Motor neuron (in vitro differentiated cells): Measurements from ENCODE around the gene PIK3R3. TPM values are rescaled to one million over a fixed set of nuclear protein-coding genes. Genes with fewer than 3 reads are reported as not detected.

Experiments
- ATAC-seq, 8 experiments: fragments of 200-7000 bp; cut with Tn5 transposase; replicated peaks in 6 of 8; 2 replicates each; pipeline ENCODE4 v1.8.0; 2021; ENCODE audit warnings: mild to moderate bottlenecking in 8 of 8, moderate library complexity in 8 of 8
- H3K27ac ChIP-seq, 2 donors: fragments of 250-450 bp; sonication (Bioruptor Pico); 2 replicates each; pipeline ENCODE4 v1.9.0; 2021; ENCODE audit warnings: antibody characterized with exemption in 2 of 2, mild to moderate bottlenecking in 2 of 2, moderate library complexity in 1 of 2
- H3K4me1 ChIP-seq, 2 donors: fragments of 250-450 bp; sonication (Bioruptor Pico); replicated peaks in 1 of 2; 2 replicates each; pipeline ENCODE4 v1.6.1; 2021; ENCODE audit warnings: antibody characterized with exemption in 2 of 2, mild to moderate bottlenecking in 2 of 2, moderate library complexity in 1 of 2
- H3K4me3 ChIP-seq, 5 donors: fragments of 250-450 bp; sonication (Bioruptor Pico); 2 replicates each; pipeline ENCODE4 v1.9.0; 2021; ENCODE audit warnings: antibody characterized with exemption in 5 of 5, mild to moderate bottlenecking in 5 of 5, moderate library complexity in 4 of 5
- WGBS, 10 experiments: fragments of 450-650 bp; shearing (Covaris generic); methylation state at CpG; one replicate each; pipeline ENCODE4 v1.0.0; 2022; 5-methylcytosine and 5-hydroxymethylcytosine counted together
- in situ Hi-C, 9 experiments: fragments of 400-800 bp; cut with MboI; loops; one replicate each; pipeline ENCODE4 v1.15.0; 2021; ENCODE audit warnings: low sequenced_read_pairs in 9 of 9, low pct_unique_long_range_greater_than_20kb in 2 of 9; ENCODE audit not compliant: unreplicated experiment in 9 of 9
- total RNA-seq, 8 experiments: library from RNA; unstranded; fragments of 300-600 nt; gene quantifications; 2 replicates each; pipeline versions ENCODE4 v1.2.3 to v1.2.4, GENCODE V29; 2022

The PIK3R3 gene
- total RNA-seq, 8 experiments from 2014 or later = 11.6 to 137 (median 39.1) TPM

DNA sequence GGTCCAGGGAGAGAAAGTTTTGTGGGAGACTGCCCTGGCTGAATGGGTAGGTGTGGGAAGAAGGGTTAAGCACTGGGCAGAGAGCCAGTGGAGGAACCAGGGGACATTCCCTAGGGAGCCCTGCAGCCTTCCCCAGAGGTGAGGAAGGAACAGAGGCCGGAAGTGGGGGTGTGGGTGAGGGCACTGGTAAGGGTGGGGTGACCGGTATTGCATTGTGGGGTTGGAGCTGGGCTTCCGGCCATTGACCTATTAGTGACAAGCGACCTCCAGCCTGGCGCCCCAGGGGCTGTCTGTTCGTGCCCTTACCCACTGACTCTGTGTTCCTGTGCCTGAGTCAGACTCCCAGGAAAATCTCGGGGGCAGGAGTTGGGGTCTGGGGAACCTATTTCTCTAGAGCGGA is 38.9 kb upstream of the PIK3R3 start:
- H3K4me3 ChIP-seq = no peak overlapping the region
- H3K27ac ChIP-seq = no peak overlapping the region
- peaks cover 28 to 30% of the 10 kb centered on the region in 2 donors for H3K4me1 ChIP-seq
- no peak for ATAC-seq
- 33 to 100% (median 79%) methylated on average over 1 to 2 of the region's 8 CpGs; no CpG with 5 or more reads in 7 of the 10 experiments for WGBS, 10 experiments
- in situ Hi-C loops = loop anchor here in 2 of 9 experiments (10.0 kb wide), 1 partner anchor 137 kb away; no protein-coding TSS in a partner anchor

DNA sequence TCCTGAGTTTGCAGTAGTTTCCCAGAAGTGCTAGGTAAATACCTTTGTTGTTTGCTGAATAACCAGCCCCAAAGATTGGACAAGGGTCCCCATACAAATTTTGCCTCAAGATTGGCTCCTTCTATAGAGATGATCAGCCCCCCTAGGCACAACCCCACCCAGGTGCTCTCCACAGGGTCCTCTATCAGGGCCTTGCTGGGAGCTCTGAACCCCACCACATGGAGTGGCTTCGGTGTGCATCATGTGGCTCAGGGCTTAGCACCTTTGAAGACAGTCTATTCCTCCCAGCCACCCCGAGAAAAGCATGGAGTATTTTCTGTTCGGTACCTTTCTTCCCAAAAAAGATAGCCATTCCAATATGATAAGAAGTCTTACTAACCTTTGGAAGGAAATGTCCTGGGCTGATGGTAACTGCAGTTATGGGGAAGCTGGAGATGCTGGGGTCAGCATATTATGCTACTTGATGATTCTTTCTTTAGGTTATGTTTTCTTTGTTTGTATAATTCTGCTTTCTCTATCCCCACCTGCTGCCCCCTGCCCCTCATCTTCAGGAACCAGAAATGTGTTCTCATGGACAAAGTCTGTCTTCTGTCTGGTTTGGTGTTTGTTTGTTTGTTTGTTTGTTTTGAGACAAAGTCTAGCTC is 37.5 kb upstream of the PIK3R3 start:
- H3K27ac ChIP-seq = no peak overlapping the region
- H3K4me3 ChIP-seq = no peak overlapping the region
- WGBS, 10 experiments = 66 to 100% (median 83%) methylated on average over 1 to 3 of the region's 3 CpGs; no CpG with 5 or more reads in 2 of the 10 experiments
- peaks cover 24 to 28% of the 10 kb centered on the region in 2 donors for H3K4me1 ChIP-seq
- ATAC-seq = no peak
- in situ Hi-C loops = loop anchor here in 2 of 9 experiments (10.0 kb wide), 1 partner anchor 135 kb away; no protein-coding TSS in a partner anchor

- 80 to 83% (median 83%) methylated on average over 1 of the region's 1 CpG; no CpG with 5 or more reads in 7 of the 10 experiments for WGBS, 10 experiments
- Histone ChIP-seq H3K27ac (no peak overlapping the region), H3K4me3 (no peak overlapping the region), H3K4me1 (peaks cover 9 to 14% of the 10 kb centered on the region in 2 donors)
- in situ Hi-C loops = no loop called here
- ATAC-seq = no peak
Measured at GRCh38 chr1:46168477-46168876, 36.0 kb upstream of the PIK3R3 start.

DNA sequence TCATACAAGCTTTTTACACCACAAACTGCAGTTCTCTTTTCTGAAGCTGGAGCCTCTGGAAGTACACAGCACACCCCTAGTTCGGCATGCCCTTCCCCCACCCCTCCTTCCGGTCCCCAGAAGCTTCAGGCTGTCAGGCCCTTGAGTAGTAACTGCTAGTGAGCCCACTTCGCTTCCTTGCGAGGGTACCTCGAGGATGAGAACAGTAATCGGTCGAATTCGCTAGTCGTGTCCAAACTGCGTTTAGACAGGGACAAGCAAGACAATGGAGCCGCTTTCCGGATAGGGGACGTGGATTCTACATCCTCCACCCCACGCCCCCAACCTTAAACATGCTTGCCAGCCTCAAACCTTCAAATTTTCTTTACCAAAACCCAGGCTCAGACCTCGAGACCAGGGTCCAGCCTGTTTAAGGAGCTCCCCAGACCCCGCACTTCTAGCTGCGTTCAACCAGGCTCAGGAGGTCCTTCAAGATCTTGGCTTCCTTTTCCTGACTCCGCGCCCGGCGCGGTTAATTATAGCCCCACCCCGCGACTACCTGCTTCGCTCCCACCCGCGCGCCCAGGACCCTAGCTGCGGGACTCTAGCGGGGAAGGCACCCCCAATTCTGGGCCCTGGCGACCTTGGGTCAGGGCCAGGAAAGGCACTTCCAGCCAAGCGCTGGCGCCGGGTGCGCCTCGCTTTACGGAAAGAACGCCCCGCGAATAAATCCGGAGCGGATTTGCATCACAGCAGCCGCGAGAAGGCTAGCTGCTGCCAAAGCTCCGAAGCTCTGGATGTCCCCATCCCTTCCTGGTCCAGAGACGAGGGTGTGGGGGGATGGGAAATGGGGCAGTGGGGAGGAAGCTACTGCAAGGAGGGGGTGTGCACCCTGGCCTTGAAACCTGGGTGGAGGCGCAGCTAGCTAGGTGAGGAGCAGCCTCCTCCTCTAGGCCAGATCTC is 34.4 kb upstream of the PIK3R3 start:
- peak in 4 of 8 experiments; percentile 14 to 68 (median 49) for ATAC-seq
- in situ Hi-C loops = no loop called here
- H3K4me3 ChIP-seq = peak overlapping the region in 1 of 5 donors; percentile 11
- peaks cover 0 to 5% of the 10 kb centered on the region in 2 donors for H3K4me1 ChIP-seq
- WGBS, 10 experiments = 0 to 100% (median 35%) methylated on average over 1 to 37 of the region's 47 CpGs; no CpG with 5 or more reads in 1 of the 10 experiments
- H3K27ac ChIP-seq = no peak overlapping the region

DNA sequence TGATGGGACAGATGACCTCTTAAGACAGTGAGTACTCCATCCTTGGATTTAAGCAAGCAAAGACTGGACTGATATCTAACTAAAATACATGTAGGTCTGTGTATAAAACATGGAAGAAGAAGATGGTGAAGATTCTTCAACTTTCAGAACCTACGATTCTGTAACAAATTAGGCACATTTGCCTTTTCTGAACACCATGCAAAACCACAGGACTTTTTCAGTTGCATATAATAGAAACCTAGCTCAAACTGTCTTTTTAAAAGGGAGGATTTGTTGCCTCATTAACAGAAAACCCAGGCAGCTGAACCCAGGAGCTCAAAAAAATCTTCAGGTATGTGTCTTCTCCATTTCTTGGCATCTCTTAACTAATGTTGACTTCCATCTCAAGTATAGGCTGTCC is 27.8 kb upstream of the PIK3R3 start:
- in situ Hi-C loops = no loop called here
- Histone ChIP-seq H3K4me3 (no peak overlapping the region), H3K27ac (no peak overlapping the region), H3K4me1 (no peaks in the 10 kb centered on the region)
- ATAC-seq = no peak
- WGBS, 10 experiments = 18 to 90% (median 73%) methylated on average over 1 of the region's 1 CpG; no CpG with 5 or more reads in 1 of the 10 experiments

DNA sequence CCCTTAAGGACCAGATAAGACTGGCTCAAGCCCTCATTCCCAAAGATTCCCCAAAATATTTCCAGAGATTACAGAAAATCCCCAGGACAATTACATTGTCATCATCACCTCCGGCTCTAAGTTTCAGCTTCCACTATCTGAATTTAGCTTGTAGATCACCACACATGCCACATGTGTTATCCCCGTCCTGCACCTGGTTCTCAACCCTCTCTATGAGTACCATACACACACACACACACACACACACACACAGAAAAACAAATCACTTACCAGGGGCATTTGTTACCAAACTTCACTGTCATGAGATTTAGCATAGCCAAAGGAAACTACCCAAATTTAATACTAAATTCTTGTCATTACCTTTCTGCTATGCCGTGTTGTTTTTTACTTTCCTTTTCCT is 27.1 kb upstream of the PIK3R3 start:
- no peak overlapping the region for H3K4me3 ChIP-seq
- WGBS, 10 experiments = 25 to 95% (median 72%) methylated on average over 1 to 3 of the region's 3 CpGs
- in situ Hi-C loops = no loop called here
- no peaks in the 10 kb centered on the region for H3K4me1 ChIP-seq
- H3K27ac ChIP-seq = no peak overlapping the region
- no peak for ATAC-seq

- WGBS, 10 experiments = 30 to 100% (median 91%) methylated on average over 1 to 13 of the region's 13 CpGs; no CpG with 5 or more reads in 1 of the 10 experiments
- H3K4me1 ChIP-seq = no peaks in the 10 kb centered on the region
- H3K27ac ChIP-seq = no peak overlapping the region
- H3K4me3 ChIP-seq = no peak overlapping the region
- in situ Hi-C loops = no loop called here
- ATAC-seq = no peak
Measured at GRCh38 chr1:46158312-46159281, 26.2 kb upstream of the PIK3R3 start.

DNA sequence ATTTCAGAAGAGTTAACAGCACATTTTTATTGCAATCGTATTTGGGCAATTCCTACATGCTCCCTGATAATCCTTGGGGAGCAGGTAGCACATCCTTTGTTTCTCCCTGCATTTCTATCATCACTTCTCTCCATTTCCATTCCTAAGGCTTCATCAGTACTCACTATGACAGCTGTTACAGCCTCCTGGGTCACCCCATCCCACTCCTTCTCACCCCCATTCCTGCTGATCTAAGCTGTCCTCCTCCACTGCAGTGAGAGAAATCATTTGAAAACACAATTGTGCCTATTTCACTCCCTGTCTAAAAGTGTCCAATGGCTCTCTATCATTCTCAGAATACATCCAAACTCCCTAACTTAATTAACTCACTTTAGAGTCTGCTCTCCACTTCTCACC is 25.5 kb upstream of the PIK3R3 start:
- in situ Hi-C loops = no loop called here
- 33 to 100% (median 100%) methylated on average over 1 of the region's 1 CpG; no CpG with 5 or more reads in 3 of the 10 experiments for WGBS, 10 experiments
- Histone ChIP-seq H3K4me1 (no peaks in the 10 kb centered on the region), H3K27ac (no peak overlapping the region), H3K4me3 (no peak overlapping the region)
- ATAC-seq = no peak

GRCh38 chr1:46153732-46154131 is 21.3 kb upstream of the PIK3R3 start:
- in situ Hi-C loops = no loop called here
- 56 to 100% (median 96%) methylated on average over 1 of the region's 1 CpG; no CpG with 5 or more reads in 2 of the 10 experiments for WGBS, 10 experiments
- no peak overlapping the region for H3K4me3 ChIP-seq
- ATAC-seq = no peak
- H3K4me1 ChIP-seq = no peaks in the 10 kb centered on the region
- no peak overlapping the region for H3K27ac ChIP-seq

DNA sequence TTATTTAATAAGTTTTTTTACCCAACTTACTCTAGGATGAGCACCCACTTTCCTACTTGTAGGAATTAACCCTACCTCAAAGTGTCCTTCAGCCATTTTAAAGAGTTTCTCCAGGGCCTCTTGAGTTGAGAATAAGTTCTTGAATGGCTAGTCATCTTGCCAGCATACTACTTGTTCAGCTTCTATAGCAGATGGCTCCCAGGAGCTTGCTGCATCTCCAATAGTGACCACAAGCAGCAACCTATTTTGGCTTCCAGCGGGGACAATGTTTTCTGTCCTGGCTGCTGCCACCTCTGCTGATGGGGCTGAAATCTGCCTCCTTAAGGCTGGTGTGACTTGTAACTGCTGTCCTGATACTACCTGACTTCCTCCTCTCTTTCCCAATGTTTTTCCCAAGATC is 20.8 kb upstream of the PIK3R3 start:
- H3K27ac ChIP-seq = no peak overlapping the region
- ATAC-seq = no peak
- in situ Hi-C loops = no loop called here
- 80 to 91% (median 80%) methylated on average over 1 of the region's 1 CpG; no CpG with 5 or more reads in 7 of the 10 experiments for WGBS, 10 experiments
- H3K4me3 ChIP-seq = no peak overlapping the region
- no peaks in the 10 kb centered on the region for H3K4me1 ChIP-seq

- no peak overlapping the region for H3K4me3 ChIP-seq
- ATAC-seq = no peak
- H3K27ac ChIP-seq = no peak overlapping the region
- in situ Hi-C loops = no loop called here
- WGBS, 10 experiments = 14 to 100% (median 93%) methylated on average over 1 to 3 of the region's 3 CpGs; no CpG with 5 or more reads in 3 of the 10 experiments
- H3K4me1 ChIP-seq = no peaks in the 10 kb centered on the region
Measured at GRCh38 chr1:46152016-46152415, 19.6 kb upstream of the PIK3R3 start.

- WGBS, 10 experiments = 0 to 100% (median 75%) methylated on average over 1 to 2 of the region's 2 CpGs; no CpG with 5 or more reads in 2 of the 10 experiments
- Histone ChIP-seq H3K4me1 (no peaks in the 10 kb centered on the region), H3K27ac (no peak overlapping the region), H3K4me3 (no peak overlapping the region)
- ATAC-seq = no peak
- in situ Hi-C loops = no loop called here
Measured at GRCh38 chr1:46150085-46150484, 17.7 kb upstream of the PIK3R3 start.
